GM23338 (cell line): ENCODE results near the gene ZNF664. TPM values are rescaled to one million over a fixed set of nuclear protein-coding genes. Genes with fewer than 3 reads are reported as not detected.

Source experiments
- ATAC-seq: fragments of 200-7000 bp; cut with Tn5 transposase; 3 replicates; pipeline ENCODE4 v1.9.1; 2020
- DNase-seq: peaks from one replicate; pipeline ENCODE4 v3.0.0-alpha.2; 2015; ENCODE audit warnings: low spot score
- H2AFZ ChIP-seq: fragments of 200-600 bp; sonication (generic); 2 replicates; pipeline ENCODE4 v1.8.0; 2016; ENCODE audit warnings: antibody characterized with exemption, mild to moderate bottlenecking, moderate library complexity
- H3F3A ChIP-seq: fragments of 200-600 bp; sonication (generic); replicated peaks from 2 replicates; pipeline ENCODE4 v1.8.0; 2017; ENCODE audit warnings: antibody characterized with exemption, mixed run types, low read depth
- H3K27ac ChIP-seq: fragments of 200-600 bp; sonication (generic); 2 replicates; pipeline ENCODE4 v1.6.1; 2016; ENCODE audit warnings: low read depth
- H3K27me3 ChIP-seq: fragments of 200-600 bp; sonication (generic); 2 replicates; pipeline ENCODE4 v1.8.0; 2016; ENCODE audit warnings: mild to moderate bottlenecking, mixed run types, moderate library complexity; ENCODE audit not compliant: insufficient read depth
- H3K36me3 ChIP-seq: fragments of 200-600 bp; sonication (generic); 2 replicates; pipeline ENCODE4 v1.8.0; 2016; ENCODE audit warnings: mild to moderate bottlenecking; ENCODE audit not compliant: insufficient read depth
- H3K4me1 ChIP-seq: fragments of 200-600 bp; sonication (generic); 2 replicates; pipeline ENCODE4 v1.8.0; 2016; ENCODE audit warnings: mild to moderate bottlenecking, moderate library complexity; ENCODE audit not compliant: insufficient read depth
- H3K4me2 ChIP-seq: fragments of 200-600 bp; sonication (generic); 2 replicates; pipeline ENCODE4 v1.7.1; 2017; ENCODE audit warnings: mixed run types
- H3K4me3 ChIP-seq: fragments of 200-600 bp; sonication (generic); 2 replicates; pipeline ENCODE4 v1.6.1; 2016; ENCODE audit warnings: mixed run types
- H3K79me2 ChIP-seq: fragments of 200-600 bp; sonication (generic); replicated peaks from 2 replicates; pipeline ENCODE4 v1.8.0; 2017; ENCODE audit warnings: mild to moderate bottlenecking; ENCODE audit not compliant: insufficient read depth
- H3K9me2 ChIP-seq: fragments of 200-600 bp; sonication (generic); 2 replicates; pipeline ENCODE4 v1.8.0; 2017; ENCODE audit not compliant: insufficient read depth
- H4K20me1 ChIP-seq: fragments of 200-600 bp; sonication (generic); replicated peaks from 2 replicates; pipeline ENCODE4 v1.8.0; 2017; ENCODE audit warnings: mild to moderate bottlenecking; ENCODE audit not compliant: insufficient read depth
- H3K27ac Mint-ChIP-seq: 2 replicates; pipeline ENCODE4 v1.8.0; 2020; ENCODE audit warnings: inconsistent platforms, mild to moderate bottlenecking, moderate library complexity, mixed read lengths
- H3K27me3 Mint-ChIP-seq: 3 replicates; pipeline ENCODE4 v1.8.0; 2022; ENCODE audit warnings: low read depth, mild to moderate bottlenecking, moderate library complexity, mixed read lengths, inconsistent platforms; ENCODE audit not compliant: insufficient read depth, poor library complexity
- H3K36me3 Mint-ChIP-seq: 3 replicates; pipeline ENCODE4 v1.8.0; 2021; ENCODE audit warnings: low read depth, mild to moderate bottlenecking, inconsistent platforms, moderate library complexity, mixed read lengths
- H3K4me1 Mint-ChIP-seq: 3 replicates; pipeline ENCODE4 v1.8.0; 2020; ENCODE audit warnings: mild to moderate bottlenecking, inconsistent platforms, mixed read lengths
- H3K4me3 Mint-ChIP-seq: 3 replicates; pipeline ENCODE4 v1.8.0; 2021; ENCODE audit warnings: moderate library complexity, mild to moderate bottlenecking, inconsistent platforms, mixed read lengths
- H3K9me3 Mint-ChIP-seq: 3 replicates; pipeline ENCODE4 v1.8.0; 2020; ENCODE audit warnings: moderate library complexity, mild to moderate bottlenecking, inconsistent platforms, mixed read lengths
- CREB1 ChIP-seq: fragments of 250-450 bp; sonication (Bioruptor Pico); IDR thresholded peaks from 2 replicates; pipeline ENCODE4 v1.5.0; 2020; ENCODE audit warnings: low read depth, mild to moderate bottlenecking, moderate library complexity
- EZH2 ChIP-seq: fragments of 200-600 bp; sonication (generic); IDR thresholded peaks from one replicate; pipeline ENCODE4 v1.8.0; 2017; ENCODE audit warnings: antibody characterized with exemption, mild to moderate bottlenecking, low read depth; ENCODE audit not compliant: unreplicated experiment
- EZH2phosphoT487 ChIP-seq: fragments of 200-600 bp; sonication (generic); IDR thresholded peaks from one replicate; pipeline ENCODE4 v1.8.1; 2018; ENCODE audit warnings: antibody characterized with exemption; ENCODE audit not compliant: unreplicated experiment
- JUNB ChIP-seq: IDR thresholded peaks from one replicate; pipeline ENCODE4 v1.6.1; 2016; ENCODE audit warnings: antibody characterized with exemption; ENCODE audit not compliant: unreplicated experiment
- NANOG ChIP-seq: IDR thresholded peaks from 2 replicates; pipeline ENCODE4 v1.6.1; 2016; ENCODE audit warnings: antibody characterized with exemption, borderline replicate concordance
- POLR2AphosphoS5 ChIP-seq: IDR thresholded peaks from 2 replicates; pipeline ENCODE4 v1.6.1; 2016; ENCODE audit warnings: antibody characterized with exemption, low read depth
- STAT1 ChIP-seq: IDR thresholded peaks from one replicate; pipeline ENCODE4 v1.6.1; 2016; ENCODE audit warnings: antibody characterized with exemption; ENCODE audit not compliant: unreplicated experiment
- ZNF114 ChIP-seq: fragments of 250-450 bp; sonication (Bioruptor Pico); IDR thresholded peaks from 2 replicates; pipeline ENCODE4 v1.5.0; 2020; ENCODE audit warnings: mild to moderate bottlenecking, moderate library complexity
- ZNF331 ChIP-seq: fragments of 250-450 bp; sonication (Bioruptor Pico); IDR thresholded peaks from 2 replicates; pipeline ENCODE4 v1.5.0; 2020; ENCODE audit warnings: low read depth, mild to moderate bottlenecking, moderate library complexity
- polyA plus RNA-seq: library from polyadenylated mRNA; unstranded; fragments of >200 nt; fragmentation: Nextera tagmentation; extraction: Ambion mirVana; gene quantifications from 2 replicates; pipeline ENCODE4 v1.2.1, GENCODE V29; 2016
- total RNA-seq: library from RNA; depleted of rRNA; stranded (reverse); fragments of >200 nt; shearing (Covaris generic); gene quantifications from 2 replicates; pipeline ENCODE4 v1.2.3, GENCODE V29; 2014
- TF ChIP-seq, protein P1 (sequence below): IDR thresholded peaks from 2 replicates; pipeline ENCODE4 v1.6.1; 2016; ENCODE audit warnings: antibody characterized with exemption
- TF ChIP-seq, protein P2 (sequence below), 2 experiments: fragments of 200-600 bp in 1 of 2; sonication (generic) in 1 of 2; conservative IDR thresholded peaks; 2 replicates each; pipeline versions ENCODE4 v1.5.1 to v1.6.1; 2016 to 2017; ENCODE audit warnings: antibody characterized with exemption in 2 of 2, low read depth in 2 of 2, mild to moderate bottlenecking in 2 of 2, moderate library complexity in 1 of 2
- TF ChIP-seq, protein P3 (sequence below): IDR thresholded peaks from one replicate; pipeline ENCODE4 v1.6.1; 2018; ENCODE audit warnings: antibody characterized with exemption; ENCODE audit not compliant: unreplicated experiment
- TF ChIP-seq, protein P4 (sequence below): fragments of 250-450 bp; sonication (Bioruptor Pico); IDR thresholded peaks from 2 replicates; pipeline ENCODE4 v1.5.0; 2020; ENCODE audit warnings: mild to moderate bottlenecking, moderate library complexity

ZNF664 gene
- total and polyA plus RNA-seq, 2 experiments from 2014 or later = 8.1 to 35.2 TPM

DNA sequence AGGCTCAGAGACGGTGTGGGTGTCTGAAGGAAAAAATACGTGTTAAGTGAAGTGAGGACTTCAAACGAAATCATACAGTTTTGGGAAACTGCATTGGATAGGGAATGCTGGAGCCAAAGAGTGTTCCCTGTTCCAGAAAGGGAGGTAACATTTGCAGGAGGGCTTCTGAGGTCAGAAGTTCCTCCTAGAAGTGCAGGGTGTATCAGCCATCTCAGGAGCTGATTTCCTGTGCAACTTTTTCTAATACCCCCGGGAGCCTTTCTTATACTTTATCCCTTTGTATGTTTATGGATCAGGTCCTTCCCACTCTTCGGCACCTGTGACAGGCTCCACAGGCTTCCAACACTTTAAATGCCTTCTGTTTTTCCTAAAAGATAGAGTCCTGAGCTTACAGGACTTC lies 24.9 kb downstream of the ZNF664 start:
- H3K4me3 ChIP-seq = no peak overlapping the region
- no peaks in the 10 kb centered on the region for H3K36me3 ChIP-seq
- H3K27me3 Mint-ChIP-seq = no peaks in the 10 kb centered on the region
- H3F3A ChIP-seq = no peaks in the 10 kb centered on the region
- H3K27ac ChIP-seq = no peak overlapping the region
- H3K27ac Mint-ChIP-seq = no peak overlapping the region
- H3K9me3 Mint-ChIP-seq = no peaks in the 10 kb centered on the region
- peaks cover 9% of the 10 kb centered on the region for H3K4me1 ChIP-seq
- H3K36me3 Mint-ChIP-seq = peaks cover 4% of the 10 kb centered on the region; the same call in 2 of the 3 replicates
- no peak overlapping the region for H2AFZ ChIP-seq
- peaks cover 9% of the 10 kb centered on the region; the same call in 1 of the 2 replicates for H4K20me1 ChIP-seq
- no peak overlapping the region for H3K4me3 Mint-ChIP-seq
- H3K27me3 ChIP-seq = no peaks in the 10 kb centered on the region
- no peak overlapping the region for H3K4me2 ChIP-seq
- ATAC-seq = no peak
- H3K9me2 ChIP-seq = no peaks in the 10 kb centered on the region
- no peak for DNase-seq
- TF ChIP-seq ZNF114 (CRISPR knock-in tag) (no peak), EZH2 (no peak), ZNF331 (CRISPR knock-in tag) (no peak), POLR2AphosphoS5 (no peak), STAT1 (no peak), NANOG (no peak), EZH2phosphoT487 (no peak), CREB1 (CRISPR knock-in tag) (no peak), JUNB (no peak)
- TF ChIP-seq, protein P1, sequence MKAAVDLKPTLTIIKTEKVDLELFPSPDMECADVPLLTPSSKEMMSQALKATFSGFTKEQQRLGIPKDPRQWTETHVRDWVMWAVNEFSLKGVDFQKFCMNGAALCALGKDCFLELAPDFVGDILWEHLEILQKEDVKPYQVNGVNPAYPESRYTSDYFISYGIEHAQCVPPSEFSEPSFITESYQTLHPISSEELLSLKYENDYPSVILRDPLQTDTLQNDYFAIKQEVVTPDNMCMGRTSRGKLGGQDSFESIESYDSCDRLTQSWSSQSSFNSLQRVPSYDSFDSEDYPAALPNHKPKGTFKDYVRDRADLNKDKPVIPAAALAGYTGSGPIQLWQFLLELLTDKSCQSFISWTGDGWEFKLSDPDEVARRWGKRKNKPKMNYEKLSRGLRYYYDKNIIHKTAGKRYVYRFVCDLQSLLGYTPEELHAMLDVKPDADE = no peak
- TF ChIP-seq, protein P2, sequence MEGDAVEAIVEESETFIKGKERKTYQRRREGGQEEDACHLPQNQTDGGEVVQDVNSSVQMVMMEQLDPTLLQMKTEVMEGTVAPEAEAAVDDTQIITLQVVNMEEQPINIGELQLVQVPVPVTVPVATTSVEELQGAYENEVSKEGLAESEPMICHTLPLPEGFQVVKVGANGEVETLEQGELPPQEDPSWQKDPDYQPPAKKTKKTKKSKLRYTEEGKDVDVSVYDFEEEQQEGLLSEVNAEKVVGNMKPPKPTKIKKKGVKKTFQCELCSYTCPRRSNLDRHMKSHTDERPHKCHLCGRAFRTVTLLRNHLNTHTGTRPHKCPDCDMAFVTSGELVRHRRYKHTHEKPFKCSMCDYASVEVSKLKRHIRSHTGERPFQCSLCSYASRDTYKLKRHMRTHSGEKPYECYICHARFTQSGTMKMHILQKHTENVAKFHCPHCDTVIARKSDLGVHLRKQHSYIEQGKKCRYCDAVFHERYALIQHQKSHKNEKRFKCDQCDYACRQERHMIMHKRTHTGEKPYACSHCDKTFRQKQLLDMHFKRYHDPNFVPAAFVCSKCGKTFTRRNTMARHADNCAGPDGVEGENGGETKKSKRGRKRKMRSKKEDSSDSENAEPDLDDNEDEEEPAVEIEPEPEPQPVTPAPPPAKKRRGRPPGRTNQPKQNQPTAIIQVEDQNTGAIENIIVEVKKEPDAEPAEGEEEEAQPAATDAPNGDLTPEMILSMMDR (conservative IDR thresholded peaks at IDR 0.05; ENCODE audit: low read depth in 2 of 2) = no peak
- TF ChIP-seq, protein P3, sequence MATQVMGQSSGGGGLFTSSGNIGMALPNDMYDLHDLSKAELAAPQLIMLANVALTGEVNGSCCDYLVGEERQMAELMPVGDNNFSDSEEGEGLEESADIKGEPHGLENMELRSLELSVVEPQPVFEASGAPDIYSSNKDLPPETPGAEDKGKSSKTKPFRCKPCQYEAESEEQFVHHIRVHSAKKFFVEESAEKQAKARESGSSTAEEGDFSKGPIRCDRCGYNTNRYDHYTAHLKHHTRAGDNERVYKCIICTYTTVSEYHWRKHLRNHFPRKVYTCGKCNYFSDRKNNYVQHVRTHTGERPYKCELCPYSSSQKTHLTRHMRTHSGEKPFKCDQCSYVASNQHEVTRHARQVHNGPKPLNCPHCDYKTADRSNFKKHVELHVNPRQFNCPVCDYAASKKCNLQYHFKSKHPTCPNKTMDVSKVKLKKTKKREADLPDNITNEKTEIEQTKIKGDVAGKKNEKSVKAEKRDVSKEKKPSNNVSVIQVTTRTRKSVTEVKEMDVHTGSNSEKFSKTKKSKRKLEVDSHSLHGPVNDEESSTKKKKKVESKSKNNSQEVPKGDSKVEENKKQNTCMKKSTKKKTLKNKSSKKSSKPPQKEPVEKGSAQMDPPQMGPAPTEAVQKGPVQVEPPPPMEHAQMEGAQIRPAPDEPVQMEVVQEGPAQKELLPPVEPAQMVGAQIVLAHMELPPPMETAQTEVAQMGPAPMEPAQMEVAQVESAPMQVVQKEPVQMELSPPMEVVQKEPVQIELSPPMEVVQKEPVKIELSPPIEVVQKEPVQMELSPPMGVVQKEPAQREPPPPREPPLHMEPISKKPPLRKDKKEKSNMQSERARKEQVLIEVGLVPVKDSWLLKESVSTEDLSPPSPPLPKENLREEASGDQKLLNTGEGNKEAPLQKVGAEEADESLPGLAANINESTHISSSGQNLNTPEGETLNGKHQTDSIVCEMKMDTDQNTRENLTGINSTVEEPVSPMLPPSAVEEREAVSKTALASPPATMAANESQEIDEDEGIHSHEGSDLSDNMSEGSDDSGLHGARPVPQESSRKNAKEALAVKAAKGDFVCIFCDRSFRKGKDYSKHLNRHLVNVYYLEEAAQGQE = no peak
- TF ChIP-seq, protein P4, sequence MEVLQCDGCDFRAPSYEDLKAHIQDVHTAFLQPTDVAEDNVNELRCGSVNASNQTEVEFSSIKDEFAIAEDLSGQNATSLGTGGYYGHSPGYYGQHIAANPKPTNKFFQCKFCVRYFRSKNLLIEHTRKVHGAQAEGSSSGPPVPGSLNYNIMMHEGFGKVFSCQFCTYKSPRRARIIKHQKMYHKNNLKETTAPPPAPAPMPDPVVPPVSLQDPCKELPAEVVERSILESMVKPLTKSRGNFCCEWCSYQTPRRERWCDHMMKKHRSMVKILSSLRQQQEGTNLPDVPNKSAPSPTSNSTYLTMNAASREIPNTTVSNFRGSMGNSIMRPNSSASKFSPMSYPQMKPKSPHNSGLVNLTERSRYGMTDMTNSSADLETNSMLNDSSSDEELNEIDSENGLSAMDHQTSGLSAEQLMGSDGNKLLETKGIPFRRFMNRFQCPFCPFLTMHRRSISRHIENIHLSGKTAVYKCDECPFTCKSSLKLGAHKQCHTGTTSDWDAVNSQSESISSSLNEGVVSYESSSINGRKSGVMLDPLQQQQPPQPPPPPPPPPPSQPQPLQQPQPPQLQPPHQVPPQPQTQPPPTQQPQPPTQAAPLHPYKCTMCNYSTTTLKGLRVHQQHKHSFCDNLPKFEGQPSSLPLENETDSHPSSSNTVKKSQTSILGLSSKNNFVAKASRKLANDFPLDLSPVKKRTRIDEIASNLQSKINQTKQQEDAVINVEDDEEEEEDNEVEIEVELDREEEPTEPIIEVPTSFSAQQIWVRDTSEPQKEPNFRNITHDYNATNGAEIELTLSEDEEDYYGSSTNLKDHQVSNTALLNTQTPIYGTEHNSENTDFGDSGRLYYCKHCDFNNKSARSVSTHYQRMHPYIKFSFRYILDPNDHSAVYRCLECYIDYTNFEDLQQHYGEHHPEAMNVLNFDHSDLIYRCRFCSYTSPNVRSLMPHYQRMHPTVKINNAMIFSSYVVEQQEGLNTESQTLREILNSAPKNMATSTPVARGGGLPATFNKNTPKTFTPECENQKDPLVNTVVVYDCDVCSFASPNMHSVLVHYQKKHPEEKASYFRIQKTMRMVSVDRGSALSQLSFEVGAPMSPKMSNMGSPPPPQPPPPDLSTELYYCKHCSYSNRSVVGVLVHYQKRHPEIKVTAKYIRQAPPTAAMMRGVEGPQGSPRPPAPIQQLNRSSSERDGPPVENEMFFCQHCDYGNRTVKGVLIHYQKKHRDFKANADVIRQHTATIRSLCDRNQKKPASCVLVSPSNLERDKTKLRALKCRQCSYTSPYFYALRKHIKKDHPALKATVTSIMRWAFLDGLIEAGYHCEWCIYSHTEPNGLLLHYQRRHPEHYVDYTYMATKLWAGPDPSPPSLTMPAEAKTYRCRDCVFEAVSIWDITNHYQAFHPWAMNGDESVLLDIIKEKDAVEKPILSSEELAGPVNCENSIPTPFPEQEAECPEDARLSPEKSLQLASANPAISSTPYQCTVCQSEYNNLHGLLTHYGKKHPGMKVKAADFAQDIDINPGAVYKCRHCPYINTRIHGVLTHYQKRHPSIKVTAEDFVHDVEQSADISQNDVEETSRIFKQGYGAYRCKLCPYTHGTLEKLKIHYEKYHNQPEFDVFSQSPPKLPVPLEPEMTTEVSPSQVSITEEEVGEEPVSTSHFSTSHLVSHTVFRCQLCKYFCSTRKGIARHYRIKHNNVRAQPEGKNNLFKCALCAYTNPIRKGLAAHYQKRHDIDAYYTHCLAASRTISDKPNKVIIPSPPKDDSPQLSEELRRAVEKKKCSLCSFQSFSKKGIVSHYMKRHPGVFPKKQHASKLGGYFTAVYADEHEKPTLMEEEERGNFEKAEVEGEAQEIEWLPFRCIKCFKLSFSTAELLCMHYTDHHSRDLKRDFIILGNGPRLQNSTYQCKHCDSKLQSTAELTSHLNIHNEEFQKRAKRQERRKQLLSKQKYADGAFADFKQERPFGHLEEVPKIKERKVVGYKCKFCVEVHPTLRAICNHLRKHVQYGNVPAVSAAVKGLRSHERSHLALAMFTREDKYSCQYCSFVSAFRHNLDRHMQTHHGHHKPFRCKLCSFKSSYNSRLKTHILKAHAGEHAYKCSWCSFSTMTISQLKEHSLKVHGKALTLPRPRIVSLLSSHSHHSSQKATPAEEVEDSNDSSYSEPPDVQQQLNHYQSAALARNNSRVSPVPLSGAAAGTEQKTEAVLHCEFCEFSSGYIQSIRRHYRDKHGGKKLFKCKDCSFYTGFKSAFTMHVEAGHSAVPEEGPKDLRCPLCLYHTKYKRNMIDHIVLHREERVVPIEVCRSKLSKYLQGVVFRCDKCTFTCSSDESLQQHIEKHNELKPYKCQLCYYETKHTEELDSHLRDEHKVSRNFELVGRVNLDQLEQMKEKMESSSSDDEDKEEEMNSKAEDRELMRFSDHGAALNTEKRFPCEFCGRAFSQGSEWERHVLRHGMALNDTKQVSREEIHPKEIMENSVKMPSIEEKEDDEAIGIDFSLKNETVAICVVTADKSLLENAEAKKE = no peak
- H3K79me2 ChIP-seq = no peaks in the 10 kb centered on the region
- H3K4me1 Mint-ChIP-seq = peaks cover 22% of the 10 kb centered on the region
